ENCODE results near the gene HSD11B2.

The HSD11B2 gene

GRCh38 chr16:67406111-67406971 is 24.6 kb upstream of the HSD11B2 start:
- CTCF ChIA-PET: interaction anchor here (0.5 to 2.3 kb wide), 2 partner anchors 21 to 1791 kb away, joined by 5 read pairs; no protein-coding TSS in a partner anchor
- POLR2A ChIA-PET (ENCODE audit: low non-redundant PET): no interaction called here
- peak; percentile 75 for DNase-seq (ENCODE audit: low spot score)

GRCh38 chr16:67407176-67407787 is 23.6 kb upstream of the HSD11B2 start:
- CTCF ChIA-PET: interaction anchor here (1.3 to 2.3 kb wide), 2 partner anchors 9 to 21 kb away, joined by 4 to 5 read pairs; partner anchors contain the start of gene ZDHHC1
- no peak for DNase-seq (ENCODE audit: low spot score)
- POLR2A ChIA-PET (ENCODE audit: low non-redundant PET): no interaction called here
- TF ChIP-seq, protein P1, sequence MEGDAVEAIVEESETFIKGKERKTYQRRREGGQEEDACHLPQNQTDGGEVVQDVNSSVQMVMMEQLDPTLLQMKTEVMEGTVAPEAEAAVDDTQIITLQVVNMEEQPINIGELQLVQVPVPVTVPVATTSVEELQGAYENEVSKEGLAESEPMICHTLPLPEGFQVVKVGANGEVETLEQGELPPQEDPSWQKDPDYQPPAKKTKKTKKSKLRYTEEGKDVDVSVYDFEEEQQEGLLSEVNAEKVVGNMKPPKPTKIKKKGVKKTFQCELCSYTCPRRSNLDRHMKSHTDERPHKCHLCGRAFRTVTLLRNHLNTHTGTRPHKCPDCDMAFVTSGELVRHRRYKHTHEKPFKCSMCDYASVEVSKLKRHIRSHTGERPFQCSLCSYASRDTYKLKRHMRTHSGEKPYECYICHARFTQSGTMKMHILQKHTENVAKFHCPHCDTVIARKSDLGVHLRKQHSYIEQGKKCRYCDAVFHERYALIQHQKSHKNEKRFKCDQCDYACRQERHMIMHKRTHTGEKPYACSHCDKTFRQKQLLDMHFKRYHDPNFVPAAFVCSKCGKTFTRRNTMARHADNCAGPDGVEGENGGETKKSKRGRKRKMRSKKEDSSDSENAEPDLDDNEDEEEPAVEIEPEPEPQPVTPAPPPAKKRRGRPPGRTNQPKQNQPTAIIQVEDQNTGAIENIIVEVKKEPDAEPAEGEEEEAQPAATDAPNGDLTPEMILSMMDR (conservative IDR thresholded peaks at IDR 0.05; ENCODE audit: low read depth): no peak
- peak overlapping the region; percentile 42 for H3K27ac ChIP-seq

More at GRCh38 chr16:67406111-67406971, 24.6 kb upstream of the HSD11B2 start:
- TF ChIP-seq, protein P1 (conservative IDR thresholded peaks at IDR 0.05; ENCODE audit: low read depth): no peak
- peak overlapping the region; percentile 42 for H3K27ac ChIP-seq

DNA sequence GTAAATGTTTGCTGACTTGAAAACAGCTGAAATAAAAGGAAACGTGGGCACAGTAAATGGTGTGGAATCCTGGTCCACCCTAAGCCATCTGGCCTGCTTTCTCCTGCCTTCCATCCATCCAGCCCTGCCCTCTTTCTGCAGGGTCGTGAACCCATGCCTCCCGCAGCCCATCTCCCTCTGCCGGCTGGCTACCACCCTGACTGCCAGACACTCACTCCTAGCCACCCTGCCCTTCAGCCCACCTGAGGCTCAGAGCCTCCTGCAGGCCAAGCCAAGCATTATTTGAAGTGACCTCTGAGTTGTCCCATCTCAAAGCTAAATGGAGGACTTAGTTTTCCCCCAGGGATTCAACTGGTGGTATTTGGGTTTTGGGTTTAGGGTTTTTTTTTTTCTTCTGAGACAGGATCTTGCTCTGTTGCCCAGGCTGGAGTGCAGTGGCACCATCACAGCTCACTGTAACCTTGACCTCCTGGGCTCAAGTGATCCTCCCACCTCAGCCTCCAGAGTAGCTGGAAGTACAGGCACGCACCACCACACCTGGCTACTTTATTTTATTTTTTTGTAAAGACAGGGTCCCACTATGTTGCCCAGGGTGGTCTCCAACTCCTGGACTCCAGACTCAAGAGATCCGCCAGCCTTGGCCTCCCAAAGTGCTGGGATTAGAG is 23.0 kb upstream of the HSD11B2 start:
- ChIA-PET POLR2A (ENCODE audit: low non-redundant PET) (no interaction called here), CTCF (interaction anchor here (0.6 to 2.3 kb wide), 4 partner anchors 9 to 27 kb away, joined by 3 to 5 read pairs (median 4); partner anchors contain the start of gene ZDHHC1)
- TF ChIP-seq, protein P1 (conservative IDR thresholded peaks at IDR 0.05; ENCODE audit: low read depth): no peak
- no peak overlapping the region for H3K27ac ChIP-seq
- no peak for DNase-seq (ENCODE audit: low spot score)

DNA sequence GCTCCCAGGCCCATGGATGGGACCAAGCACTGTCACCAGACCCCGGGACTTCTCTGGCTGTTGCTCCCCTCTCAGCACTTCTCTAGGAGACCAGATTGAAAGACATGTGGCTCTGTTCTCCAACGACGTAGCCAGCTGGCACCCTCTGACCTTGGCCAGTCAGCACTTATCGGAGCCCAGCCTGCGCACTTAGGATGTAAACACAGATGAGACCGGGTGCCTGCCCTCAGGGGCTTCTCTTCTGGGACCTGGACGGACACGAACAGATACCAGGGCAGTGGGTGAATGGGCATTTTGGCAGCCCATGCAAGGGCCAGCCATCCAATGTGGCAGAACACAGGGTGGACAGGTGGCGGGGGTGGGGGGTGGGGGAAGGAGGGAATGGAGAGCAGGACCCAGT is 21.3 kb upstream of the HSD11B2 start:
- ChIA-PET CTCF (interaction anchor here (0.6 to 0.8 kb wide), 3 partner anchors 84 to 636 kb away, joined by 3 to 5 read pairs (median 4); no protein-coding TSS in a partner anchor), POLR2A (ENCODE audit: low non-redundant PET) (no interaction called here)
- DNase-seq (ENCODE audit: low spot score): no peak
- peak overlapping the region; percentile 32 for H3K27ac ChIP-seq
- TF ChIP-seq, protein P1 (conservative IDR thresholded peaks at IDR 0.05; ENCODE audit: low read depth): no peak

GRCh38 chr16:67411339-67411738 is 19.6 kb upstream of the HSD11B2 start:
- ChIA-PET POLR2A (ENCODE audit: low non-redundant PET) (no interaction called here), CTCF (no interaction called here)
- TF ChIP-seq, protein P1 (conservative IDR thresholded peaks at IDR 0.05; ENCODE audit: low read depth): no peak
- H3K27ac ChIP-seq: no peak overlapping the region
- no peak for DNase-seq (ENCODE audit: low spot score)

GRCh38 chr16:67412294-67412693 is 18.6 kb upstream of the HSD11B2 start:
- POLR2A ChIA-PET (ENCODE audit: low non-redundant PET): no interaction called here
- no peak for DNase-seq (ENCODE audit: low spot score)
- no peak overlapping the region for H3K27ac ChIP-seq
- TF ChIP-seq, protein P1 (conservative IDR thresholded peaks at IDR 0.05; ENCODE audit: low read depth): no peak
- CTCF ChIA-PET: interaction anchor here (0.6 to 0.7 kb wide), 3 partner anchors 16 to 151 kb away, joined by 3 to 6 read pairs (median 3); no protein-coding TSS in a partner anchor

Data from RWPE1 (cell line).